ENCODE measurements around the gene FANK1.

- TF ChIP-seq POLR2A (IDR thresholded peaks at IDR 0.05) (no peak), CTCF (IDR thresholded peaks at IDR 0.05) (peak in 6 of 7 experiments; percentile 53 to 81 (median 74))
Measured at GRCh38 chr10:125982260-125982948, 86.0 kb downstream of the FANK1 start.
